Measurements from ENCODE around the gene DLAT. TPM values are rescaled to one million over a fixed set of nuclear protein-coding genes. Genes with fewer than 3 reads are reported as not detected.
"Not testable (repeated sequence)": the region's sequence is repeated elsewhere in the genome, so short reads cannot be mapped to it uniquely, and the experiment has no call there.

The DLAT gene
- total RNA-seq, 2 experiments from 2014 or later = 69.0 to 72.0 TPM

DNA sequence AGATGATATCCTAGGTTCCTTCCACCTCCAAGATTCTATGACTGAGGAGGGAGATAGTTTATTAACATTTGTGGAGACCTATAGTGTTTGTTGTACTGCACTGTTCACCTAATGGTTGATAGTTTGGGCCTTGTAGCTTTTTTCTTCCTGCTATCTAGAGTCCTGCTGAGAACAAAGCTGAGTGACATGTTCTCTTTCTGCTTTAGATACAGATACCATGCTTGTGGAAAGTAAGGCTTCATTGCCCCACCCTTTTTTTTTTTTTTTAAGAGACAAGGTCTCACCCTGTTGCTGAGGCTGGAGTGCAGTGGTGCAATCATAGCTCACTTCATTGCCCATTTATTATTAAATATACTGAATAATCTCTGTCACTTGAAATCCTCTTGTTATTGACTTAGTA, 12.3 kb downstream of the DLAT start:
- ChIA-PET CTCF (interaction anchor here (1.0 kb wide), 1 partner anchor 99 kb away, joined by 5 read pairs; no protein-coding TSS in a partner anchor), POLR2A (interaction anchor here (0.6 kb wide), 1 partner anchor 243 kb away, joined by 5 read pairs; no protein-coding TSS in a partner anchor)

DNA sequence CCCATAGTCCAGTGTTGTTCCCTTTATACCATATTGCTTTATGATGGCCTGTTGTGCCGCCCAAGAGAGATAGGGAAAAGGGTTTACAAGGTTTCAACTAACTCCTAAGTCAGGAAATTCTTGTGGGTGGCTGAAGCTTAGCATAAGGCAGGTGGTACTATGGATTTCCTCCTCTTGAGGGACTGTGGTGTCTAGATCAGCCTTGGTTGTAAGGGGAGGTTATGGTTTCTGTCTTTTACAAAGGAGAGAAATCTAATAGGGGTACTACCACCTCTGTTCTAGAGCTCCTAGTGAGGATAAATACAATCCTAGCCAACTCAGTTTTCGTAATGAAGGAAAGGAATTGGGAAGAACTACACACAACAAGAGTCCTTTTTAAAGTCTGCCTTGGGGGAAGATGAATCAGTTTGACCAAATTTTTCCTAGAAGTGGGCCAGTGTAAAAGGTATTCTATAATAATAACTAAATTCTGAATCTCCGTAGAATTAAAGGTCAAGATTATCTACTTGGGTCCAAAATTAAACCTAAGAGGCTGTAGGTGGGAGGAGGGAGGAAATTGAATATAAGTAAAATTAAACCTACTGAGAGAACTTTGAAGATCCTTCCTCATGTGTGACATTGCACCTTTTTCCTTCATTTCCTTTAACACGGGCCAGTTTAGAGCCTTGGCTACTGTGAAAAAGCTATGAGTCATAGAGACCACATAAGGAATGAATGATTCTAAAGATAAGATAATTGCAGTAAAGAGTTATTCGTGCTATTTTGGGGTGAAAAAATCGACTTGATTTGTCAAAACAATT, 17.2 kb downstream of the DLAT start:
- ChIA-PET POLR2A (no interaction called here), CTCF (interaction anchor here (0.7 kb wide), 1 partner anchor 9 kb away, joined by 3 read pairs; no protein-coding TSS in a partner anchor)

DNA sequence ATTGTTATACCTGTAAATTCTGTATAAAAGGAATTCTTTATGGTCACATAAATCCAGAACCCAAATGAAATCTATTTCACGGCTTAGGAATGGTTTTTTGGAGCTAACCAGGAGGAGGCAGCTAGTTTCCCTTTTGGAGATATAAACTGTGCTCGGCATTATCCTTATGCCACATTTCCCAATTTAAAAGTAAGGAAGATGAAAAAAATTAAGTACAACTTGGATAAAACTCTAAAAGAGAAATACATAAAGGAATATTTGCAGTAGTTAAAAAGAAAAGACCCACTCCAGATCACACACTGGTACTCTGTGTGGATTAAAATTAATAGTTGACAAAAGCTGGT, 17.7 kb downstream of the DLAT start:
- ChIA-PET POLR2A (no interaction called here), CTCF (interaction anchor here (0.7 kb wide), 1 partner anchor 10 kb away, joined by 3 read pairs; no protein-coding TSS in a partner anchor)

DNA sequence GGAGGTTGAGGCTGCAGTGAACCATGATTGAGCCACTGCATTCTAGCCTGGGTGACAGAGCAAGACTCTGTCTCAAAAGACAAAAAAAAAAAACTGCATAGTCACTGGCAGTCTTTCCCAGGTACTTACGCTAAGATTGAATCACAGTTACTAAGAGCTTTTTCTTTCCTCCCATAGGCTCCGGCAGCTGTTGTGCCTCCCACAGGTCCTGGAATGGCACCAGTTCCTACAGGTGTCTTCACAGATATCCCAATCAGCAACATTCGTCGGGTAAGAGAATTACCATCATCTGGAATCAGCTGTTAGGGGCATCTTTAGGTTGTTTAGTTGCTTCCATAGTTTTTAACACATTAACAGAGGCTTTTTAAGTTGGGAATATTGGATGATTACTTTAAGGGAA, 19.8 kb downstream of the DLAT start:
- ChIA-PET CTCF (no interaction called here), POLR2A (no interaction called here)

DNA sequence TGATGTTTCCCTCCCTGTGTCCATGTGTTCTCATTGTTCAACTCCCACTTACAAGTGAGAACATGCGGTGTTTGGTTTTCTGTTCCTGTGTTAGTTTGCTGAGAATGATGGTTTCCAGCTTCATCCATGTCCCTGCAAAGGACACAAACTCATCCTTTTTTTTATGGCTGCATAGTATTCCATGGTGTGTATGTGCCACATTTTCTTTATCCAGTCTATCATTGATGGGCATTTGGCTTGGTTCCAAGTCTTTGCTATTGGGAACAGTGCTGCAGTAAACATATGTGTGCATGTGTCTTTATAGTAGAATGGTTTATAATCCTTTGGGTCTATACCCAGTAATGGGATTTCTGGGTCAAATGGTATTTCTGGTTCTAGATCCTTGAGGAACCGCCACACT, 21.4 kb downstream of the DLAT start:
- CTCF ChIA-PET = interaction anchor here (0.6 kb wide), 1 partner anchor 20 kb away, joined by 3 read pairs; no protein-coding TSS in a partner anchor
- POLR2A ChIA-PET = not testable (repeated sequence)

DNA sequence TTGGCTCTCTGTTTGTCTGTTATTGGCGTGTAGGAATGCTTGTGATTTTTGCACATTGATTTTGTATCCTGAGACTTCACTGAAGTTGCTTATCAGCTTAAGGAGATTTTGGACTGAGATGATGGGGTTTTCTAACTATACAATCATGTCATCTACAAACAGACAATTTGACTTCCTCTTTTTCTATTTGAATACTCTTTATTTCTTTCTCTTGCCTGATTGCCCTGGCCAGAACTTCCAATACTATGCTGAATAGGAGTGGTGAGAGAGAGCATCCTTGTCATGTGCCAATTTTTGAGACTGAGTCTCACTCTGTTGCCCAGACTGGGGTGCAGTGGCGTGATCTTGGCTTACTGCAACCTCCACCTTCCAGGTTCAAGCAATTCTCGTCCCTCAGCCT, 23.0 kb downstream of the DLAT start:
- POLR2A ChIA-PET = not testable (repeated sequence)

DNA sequence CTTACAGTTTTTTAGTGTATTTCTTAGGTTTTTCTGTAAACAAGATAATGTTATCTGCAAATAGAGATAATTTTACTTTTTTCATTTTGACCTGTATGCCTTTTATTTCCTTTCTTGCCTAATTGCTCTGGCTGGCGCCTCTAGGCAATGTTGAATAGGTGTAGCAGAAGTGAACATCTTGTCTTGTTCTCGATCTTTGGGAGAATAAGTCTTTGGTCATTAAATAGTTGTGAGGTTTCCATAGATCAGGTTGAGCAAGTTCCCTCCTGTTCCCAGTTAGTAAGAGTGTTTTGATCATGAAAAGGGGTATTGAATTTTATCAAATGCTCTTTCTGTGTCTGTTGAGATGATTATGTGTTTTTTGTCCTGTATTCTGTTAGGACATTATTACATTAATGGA, 24.6 kb downstream of the DLAT start:
- CTCF ChIA-PET = no interaction called here
- POLR2A ChIA-PET = no interaction called here

More for the DNA sequence above, 23.0 kb downstream of the DLAT start:
- CTCF ChIA-PET = interaction anchor here (0.7 kb wide), 2 partner anchors 40 to 56 kb away, joined by 3 to 4 read pairs; no protein-coding TSS in a partner anchor

DNA sequence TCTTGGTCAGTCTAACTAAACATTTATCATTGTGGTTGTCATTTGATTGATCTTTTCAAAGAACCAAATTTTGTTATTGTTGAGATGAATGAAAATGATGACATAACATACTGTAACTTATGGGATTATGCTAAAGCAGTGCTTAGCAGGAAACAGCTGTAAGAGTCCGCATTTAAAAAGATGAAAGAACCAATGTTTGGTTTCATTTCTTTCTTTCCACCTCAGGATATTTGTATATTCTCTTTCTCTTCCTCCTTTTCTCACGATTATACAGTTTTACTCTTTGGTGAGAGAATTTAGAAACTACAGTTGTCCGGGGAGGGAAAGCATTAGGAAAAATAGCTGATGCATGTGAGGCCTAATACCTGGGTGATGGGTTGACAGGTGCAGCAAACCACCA, 25.5 kb downstream of the DLAT start:
- POLR2A ChIA-PET = no interaction called here
- CTCF ChIA-PET = no interaction called here

DNA sequence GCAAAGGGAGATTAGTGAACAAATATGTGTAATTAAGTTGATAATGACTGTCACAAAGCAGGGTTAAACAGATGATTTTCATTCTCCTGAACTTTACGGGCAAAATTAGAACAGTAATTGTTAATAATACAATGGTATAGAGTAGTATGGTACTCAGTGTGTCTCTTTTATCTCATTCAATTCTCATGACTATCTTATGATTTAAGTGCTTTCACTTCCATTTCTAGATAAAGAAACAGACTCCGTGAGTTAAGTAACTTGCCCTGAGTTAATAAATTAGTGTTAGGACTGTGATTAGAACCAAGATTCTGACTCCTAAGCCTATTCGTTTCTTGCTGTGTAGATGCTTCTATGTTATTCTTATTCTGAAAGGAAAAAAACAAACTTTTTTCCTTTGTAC, 26.6 kb downstream of the DLAT start:
- CTCF ChIA-PET = no interaction called here
- POLR2A ChIA-PET = no interaction called here

DNA sequence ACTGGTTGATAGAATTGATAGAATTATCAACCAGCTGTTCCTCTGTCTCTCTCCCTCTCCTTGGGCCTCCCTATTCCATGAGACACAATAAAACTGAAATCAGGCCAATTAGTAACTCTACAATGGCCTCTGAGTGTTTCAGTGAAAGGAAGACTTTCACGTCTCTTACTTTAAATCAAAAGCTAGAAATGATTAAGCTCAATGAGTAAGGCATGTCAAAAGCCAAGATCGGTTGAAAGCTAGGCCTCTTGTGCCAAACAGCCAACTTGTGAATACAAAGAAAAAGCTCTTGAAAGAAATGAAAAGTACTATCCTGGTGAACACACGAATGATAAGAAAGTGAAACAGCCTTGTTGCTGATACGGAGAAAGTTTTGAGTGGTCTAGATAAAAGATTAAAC, 32.0 kb downstream of the DLAT start:
- POLR2A ChIA-PET = interaction anchor here (0.6 to 0.8 kb wide), 2 partner anchors 26 to 123 kb away, joined by 3 to 4 read pairs; no protein-coding TSS in a partner anchor
- CTCF ChIA-PET = no interaction called here

DNA sequence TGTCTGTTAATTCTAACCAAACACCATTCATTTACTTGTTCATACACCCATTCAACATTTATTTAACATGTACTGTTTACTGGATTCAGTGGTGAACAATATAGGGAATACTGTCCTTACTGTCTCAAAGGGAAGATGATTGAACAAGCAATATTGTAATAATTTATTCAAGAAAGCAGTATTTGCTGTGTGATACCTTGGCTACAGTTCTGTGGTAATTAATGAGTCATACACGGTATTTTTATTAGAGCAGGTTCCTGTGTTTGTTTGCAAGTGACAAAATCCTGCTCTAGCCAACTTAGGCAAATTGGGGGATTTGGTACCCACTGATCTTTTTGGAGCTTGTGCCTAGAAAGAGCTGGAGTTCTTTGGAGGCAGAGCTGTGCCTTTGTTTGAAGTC, 32.9 kb downstream of the DLAT start:
- ChIA-PET CTCF (no interaction called here), POLR2A (no interaction called here)

DNA sequence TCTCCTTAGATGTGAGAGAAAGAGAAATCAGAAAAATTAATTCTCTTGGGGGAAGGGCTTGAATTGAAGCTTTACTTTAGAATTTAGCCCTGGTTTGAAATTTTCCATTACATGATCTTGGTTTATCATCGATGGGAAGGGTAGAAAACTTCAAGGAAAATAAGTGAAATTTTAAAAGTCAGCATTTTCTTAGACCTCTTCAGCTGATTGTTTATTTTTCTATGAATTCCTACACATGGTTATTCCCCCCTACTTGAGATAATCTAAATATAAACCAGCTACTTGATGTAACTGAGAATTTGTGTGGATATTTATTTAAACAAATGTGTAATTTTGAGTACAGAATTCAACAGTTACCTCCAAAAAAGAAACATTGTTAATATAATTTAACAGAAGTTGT, 37.7 kb downstream of the DLAT start:
- POLR2A ChIA-PET = no interaction called here
- CTCF ChIA-PET = no interaction called here

DNA sequence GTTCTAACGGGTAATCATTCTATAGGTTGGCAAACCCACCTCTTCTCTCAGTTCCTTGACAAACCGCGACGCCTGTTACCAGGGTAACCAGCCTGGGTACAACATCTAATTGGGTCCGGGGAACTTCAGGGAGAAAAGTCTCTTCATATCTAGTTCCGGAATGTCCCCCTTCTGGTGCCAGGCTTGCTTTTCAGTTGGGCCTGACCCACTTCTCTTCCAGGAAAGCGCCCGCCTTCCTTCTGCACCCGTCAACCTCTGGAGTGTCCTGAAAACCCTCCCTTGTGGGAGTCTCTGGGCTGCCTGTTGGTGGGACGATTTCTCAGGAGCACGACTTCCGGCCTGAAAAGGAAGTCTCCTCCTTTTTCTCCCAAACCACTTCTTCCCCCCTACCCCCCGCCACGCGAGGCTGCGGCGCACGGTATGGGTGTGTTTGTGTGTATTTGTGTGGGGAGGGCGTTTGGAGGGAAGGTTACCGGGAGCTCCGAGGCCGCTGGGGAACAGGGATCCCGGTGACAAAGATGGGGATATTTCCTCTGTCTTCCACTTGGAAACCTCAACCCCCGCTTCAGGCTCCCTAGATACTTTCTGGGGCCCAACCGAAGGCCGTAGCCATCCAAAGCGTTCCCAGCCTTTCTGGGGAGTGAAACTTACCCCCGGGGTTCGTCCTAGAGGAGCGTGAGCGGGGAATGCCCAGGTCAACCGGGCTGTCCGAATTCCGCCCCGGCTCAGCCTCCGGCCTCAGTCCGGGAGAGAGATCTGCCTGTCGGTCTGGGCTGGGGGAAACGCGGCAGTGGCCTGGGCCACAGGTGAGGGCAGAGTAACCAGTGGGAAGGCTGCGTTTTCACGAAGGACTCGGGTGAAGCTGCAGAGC, 49.0 kb downstream of the DLAT start, which contains the start of the genes NKAPD1 and PIH1D2:
Gene NKAPD1 (plus strand): TSS at position 359 of the 871 bp plus-strand sequence. CDS start 1,276 bp downstream, outside the sequence.
Gene PIH1D2 (minus strand): TSS at position 77 of the 871 bp plus-strand sequence. CDS start 843 bp downstream, outside the sequence.
- ChIA-PET CTCF (interaction anchor here (0.6 kb wide), 1 partner anchor 72 kb away, joined by 3 read pairs; no protein-coding TSS in a partner anchor), POLR2A (interaction anchor here (0.6 kb wide), 1 partner anchor 144 kb away, joined by 3 read pairs; no protein-coding TSS in a partner anchor)

DNA sequence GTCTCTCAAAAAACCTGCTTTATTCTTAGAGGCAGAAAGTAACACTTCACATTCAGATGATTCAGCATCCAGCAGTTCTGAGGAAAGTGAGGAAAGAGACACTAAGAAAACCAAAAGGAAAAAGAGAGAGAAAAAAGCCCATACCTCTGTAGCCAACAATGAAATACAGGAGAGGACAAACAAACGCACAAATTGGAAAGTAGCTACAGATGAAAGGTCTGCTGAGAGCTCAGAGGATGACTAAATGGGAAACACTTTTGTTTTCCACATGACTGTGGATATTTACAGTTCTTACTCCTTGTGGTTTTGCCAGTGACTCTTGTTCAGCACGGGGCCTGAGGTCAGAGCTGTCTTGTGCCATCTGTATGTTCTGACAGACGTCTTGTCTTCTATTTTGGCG, 57.5 kb downstream of the DLAT start:
- POLR2A ChIA-PET = interaction anchor here (0.8 kb wide), 1 partner anchor 26 kb away, joined by 3 read pairs; no protein-coding TSS in a partner anchor

DNA sequence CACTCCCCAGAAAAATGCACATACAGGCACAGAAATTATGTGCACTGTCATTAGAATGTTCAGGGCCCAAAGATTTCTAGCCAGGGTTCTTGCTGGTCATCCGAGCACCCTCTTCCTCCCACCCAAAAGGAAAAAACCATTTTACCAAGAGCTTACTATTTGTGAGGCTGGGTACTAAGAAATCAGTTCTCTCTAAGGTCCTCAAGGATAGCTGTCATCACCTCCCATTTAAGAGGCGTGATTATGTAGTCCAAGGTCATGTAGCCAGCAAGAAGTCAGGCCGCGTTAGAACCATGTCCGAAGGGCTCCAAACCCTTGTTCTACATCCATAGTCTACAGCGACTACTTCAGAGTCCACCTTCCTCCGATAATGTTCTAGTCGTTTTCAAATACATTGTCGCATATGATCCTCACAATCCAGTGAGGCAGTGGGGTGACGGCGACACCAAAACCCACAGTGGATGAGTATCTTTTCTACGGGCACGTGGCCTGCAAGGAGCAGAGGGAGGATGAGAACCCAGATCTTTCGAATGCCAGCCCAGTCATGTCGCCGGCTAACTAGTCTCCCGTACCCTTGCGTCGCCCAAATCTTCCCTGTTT, 60.7 kb downstream of the DLAT start:
- POLR2A ChIA-PET = no interaction called here
- CTCF ChIA-PET = interaction anchor here (1.3 to 1.4 kb wide), 2 partner anchors 17 to 90 kb away, joined by 3 read pairs; partner anchors contain the start of gene BCO2

More for the DNA sequence above, 57.5 kb downstream of the DLAT start:
- CTCF ChIA-PET = interaction anchor here (1.0 kb wide), 1 partner anchor 20 kb away, joined by 3 read pairs; no protein-coding TSS in a partner anchor

DNA sequence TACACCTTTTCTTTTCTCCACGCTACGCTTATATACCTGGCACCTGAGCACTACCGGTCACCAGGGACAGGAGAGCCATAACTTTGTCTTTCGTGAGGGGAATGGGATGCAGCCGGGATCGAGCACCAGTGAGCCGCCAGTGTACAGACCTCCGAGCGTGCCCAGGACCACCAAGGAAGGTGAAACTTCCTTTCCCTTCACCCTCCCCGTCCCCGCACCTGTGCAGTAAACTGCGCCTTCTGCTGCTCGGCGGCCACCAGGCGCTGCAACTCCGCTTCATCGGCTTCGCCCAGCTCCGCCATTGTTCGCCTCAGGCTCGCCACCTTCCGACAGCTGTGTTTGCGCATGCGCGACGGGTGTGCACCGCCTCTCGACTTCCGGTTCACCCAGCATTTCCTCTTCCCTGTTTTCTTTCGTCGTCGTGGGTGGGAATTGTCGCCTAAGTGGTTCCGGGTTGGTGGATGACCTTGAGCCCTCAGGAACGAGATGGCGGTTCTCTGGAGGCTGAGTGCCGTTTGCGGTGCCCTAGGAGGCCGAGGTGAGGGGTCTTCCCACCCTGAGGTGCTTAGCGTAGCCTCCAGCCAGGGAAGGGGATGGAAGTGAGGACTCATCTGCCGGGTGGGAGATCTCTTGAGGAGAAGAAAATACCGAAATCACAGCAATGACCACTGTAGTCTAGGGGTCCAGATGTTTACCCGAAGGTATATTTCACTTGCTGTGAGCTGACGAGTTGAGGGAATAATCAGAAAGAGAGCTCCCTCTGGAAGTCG, 61.4 kb downstream of the DLAT start, which contains the start of the genes SDHD and TIMM8B:
Gene SDHD (plus strand): TSS at position 452 of the 770 bp plus-strand sequence. CDS start 35 bp downstream, at position 487.
Gene TIMM8B (minus strand): TSS at position 335 of the 770 bp plus-strand sequence. CDS start 33 bp downstream, at position 302.
- CTCF ChIA-PET = interaction anchor here (1.3 to 1.4 kb wide), 2 partner anchors 17 to 89 kb away, joined by 3 read pairs; partner anchors contain the start of gene BCO2
- POLR2A ChIA-PET = interaction anchor here (0.6 kb wide), 1 partner anchor 52 kb away, joined by 6 read pairs; no protein-coding TSS in a partner anchor

DNA sequence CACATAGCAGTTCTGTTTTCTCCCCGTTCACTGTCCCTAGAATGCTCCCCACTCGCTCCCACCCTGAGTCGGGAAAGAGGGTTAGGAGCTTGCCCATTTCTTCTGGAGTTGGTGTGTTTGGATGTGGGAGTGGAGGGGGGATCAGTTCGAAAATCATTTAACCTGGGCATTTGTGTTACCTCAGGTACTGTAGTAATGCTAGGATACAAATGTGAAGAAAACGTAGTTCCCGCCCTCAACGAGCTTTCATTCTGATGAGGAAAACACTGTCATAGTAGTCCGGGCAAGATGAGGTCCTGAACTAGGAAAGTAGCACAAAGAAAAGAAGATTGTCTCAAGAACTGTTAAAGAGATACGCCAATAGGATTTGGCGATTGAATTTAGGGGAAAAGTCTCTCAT, 62.0 kb downstream of the DLAT start:
- POLR2A ChIA-PET = interaction anchor here (0.6 kb wide), 1 partner anchor 51 kb away, joined by 6 read pairs; no protein-coding TSS in a partner anchor

DNA sequence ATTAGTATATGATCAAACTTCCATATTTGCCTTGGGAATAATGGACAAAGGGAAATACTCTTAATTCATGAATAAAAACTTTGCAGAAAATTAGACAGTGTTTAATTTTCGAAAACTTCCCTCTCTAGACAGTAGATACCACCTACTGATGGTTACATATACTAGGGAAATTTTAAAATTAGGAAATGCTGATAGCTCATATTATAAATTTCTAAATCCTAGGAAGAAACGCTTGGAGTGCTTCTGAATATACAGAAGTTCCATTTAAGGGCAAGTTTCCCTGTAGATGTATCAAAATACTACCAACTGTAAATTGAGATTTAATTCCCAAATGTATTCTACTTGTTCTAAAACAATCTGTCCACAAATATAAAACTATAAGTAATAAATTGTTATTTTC, 70.1 kb downstream of the DLAT start:
- POLR2A ChIA-PET, CTCF ChIA-PET: not testable (repeated sequence)

More for the DNA sequence above, 62.0 kb downstream of the DLAT start:
- CTCF ChIA-PET = interaction anchor here (1.3 to 1.7 kb wide), 3 partner anchors 18 to 193 kb away, joined by 3 to 4 read pairs (median 3); partner anchors contain the start of gene BCO2
